Parathyroid adenoma (tissue), 2 donors: ENCODE data around the gene ZNF100.

Experiments
- H2AFZ ChIP-seq: fragments of 300-600 bp; sonication (generic); one replicate; pipeline ENCODE4 v1.7.0; 2017; ENCODE audit warnings: antibody characterized with exemption, mild to moderate bottlenecking
- H3K27ac ChIP-seq: fragments of 300-600 bp; sonication (generic); one replicate; pipeline ENCODE4 v1.7.0; 2017
- H3K27me3 ChIP-seq: fragments of 300-600 bp; sonication (generic); one replicate; pipeline ENCODE4 v1.7.0; 2017; ENCODE audit warnings: low read length; ENCODE audit not compliant: control insufficient read depth, insufficient read depth
- H3K36me3 ChIP-seq: fragments of 300-600 bp; sonication (generic); one replicate; pipeline ENCODE4 v1.7.0; 2017; ENCODE audit warnings: low read length; ENCODE audit not compliant: control insufficient read depth, insufficient read depth
- H3K4me1 ChIP-seq: fragments of 300-600 bp; sonication (generic); one replicate; pipeline ENCODE4 v1.7.0; 2017; ENCODE audit warnings: control low read depth
- H3K4me2 ChIP-seq: fragments of 300-600 bp; sonication (generic); one replicate; pipeline ENCODE4 v1.7.0; 2017; ENCODE audit warnings: low read length
- H3K4me3 ChIP-seq: fragments of 300-600 bp; sonication (generic); one replicate; pipeline ENCODE4 v1.7.0; 2017; ENCODE audit warnings: low read depth, low read length
- H3K79me2 ChIP-seq: fragments of 300-600 bp; sonication (generic); one replicate; pipeline ENCODE4 v1.7.0; 2017; ENCODE audit warnings: control low read depth
- H3K9ac ChIP-seq: fragments of 300-600 bp; sonication (generic); one replicate; pipeline ENCODE4 v1.7.0; 2017; ENCODE audit warnings: mild to moderate bottlenecking
- H3K9me3 ChIP-seq: fragments of 300-600 bp; sonication (generic); one replicate; pipeline ENCODE4 v1.7.0; 2017; ENCODE audit warnings: low read length; ENCODE audit not compliant: control insufficient read depth
- CTCF ChIP-seq: fragments of 300-600 bp; sonication (generic); IDR thresholded peaks from one replicate; pipeline ENCODE4 v1.7.0; 2017; ENCODE audit warnings: antibody characterized with exemption, mild to moderate bottlenecking
- donor health status: primary hyperparathyroidism.

The ZNF100 gene

GRCh38 chr19:21699197-21699596 lies 68.2 kb downstream of the ZNF100 start:
- Histone ChIP-seq H3K36me3 (no peaks in the 10 kb centered on the region), H3K4me2 (no peak overlapping the region), H2AFZ (peak overlapping the region; percentile 1), H3K79me2 (no peaks in the 10 kb centered on the region), H3K9me3 (no peaks in the 10 kb centered on the region), H3K4me1 (no peaks in the 10 kb centered on the region), H3K4me3 (no peak overlapping the region), H3K9ac (no peak overlapping the region), H3K27ac (no peak overlapping the region), H3K27me3 (no peaks in the 10 kb centered on the region)
- no peak for TF ChIP-seq CTCF

GRCh38 chr19:21698215-21698614 lies 69.2 kb downstream of the ZNF100 start:
- Histone ChIP-seq H3K27me3 (no peaks in the 10 kb centered on the region), H3K79me2 (no peaks in the 10 kb centered on the region), H3K4me2 (no peak overlapping the region), H3K27ac (no peak overlapping the region), H3K4me1 (peaks cover 4% of the 10 kb centered on the region), H3K36me3 (no peaks in the 10 kb centered on the region), H3K4me3 (no peak overlapping the region), H2AFZ (no peak overlapping the region), H3K9ac (no peak overlapping the region), H3K9me3 (no peaks in the 10 kb centered on the region)
- TF ChIP-seq CTCF = peak; percentile 68

DNA sequence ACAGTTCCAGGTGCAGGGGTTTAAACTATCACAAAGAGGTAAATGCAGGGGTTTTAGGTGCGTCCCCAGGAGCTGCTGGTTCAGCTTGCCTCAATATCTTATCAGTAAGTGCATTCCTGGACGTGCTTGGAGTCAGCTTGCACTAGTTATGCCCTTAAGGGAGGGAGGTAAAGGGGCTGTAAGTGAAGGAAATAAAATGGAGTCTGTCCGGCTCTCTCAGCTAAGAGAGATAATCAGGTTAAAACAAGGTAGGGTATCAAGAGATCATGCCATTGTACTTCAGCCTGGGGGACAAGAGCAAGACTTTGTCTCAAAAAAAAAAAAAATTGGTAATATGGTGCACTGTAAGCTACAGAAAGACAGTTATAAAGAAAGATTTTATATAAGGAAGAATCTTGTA lies 69.7 kb downstream of the ZNF100 start:
- TF ChIP-seq CTCF = no peak
- Histone ChIP-seq H3K27me3 (no peaks in the 10 kb centered on the region), H3K27ac (no peak overlapping the region), H3K79me2 (no peaks in the 10 kb centered on the region), H3K4me3 (no peak overlapping the region), H3K36me3 (no peaks in the 10 kb centered on the region), H2AFZ (no peak overlapping the region), H3K4me1 (peaks cover 4% of the 10 kb centered on the region), H3K4me2 (no peak overlapping the region), H3K9ac (no peak overlapping the region), H3K9me3 (no peaks in the 10 kb centered on the region)

GRCh38 chr19:21694171-21694906 lies 73.0 kb downstream of the ZNF100 start:
- peak overlapping the region; percentile 80 for H3K27ac ChIP-seq

More at GRCh38 chr19:21694171-21694906, 73.0 kb downstream of the ZNF100 start:
- Histone ChIP-seq H3K27me3 (no peaks in the 10 kb centered on the region), H3K9ac (no peak overlapping the region), H3K36me3 (no peaks in the 10 kb centered on the region), H2AFZ (peak overlapping the region; percentile 62), H3K4me3 (no peak overlapping the region), H3K79me2 (no peaks in the 10 kb centered on the region), H3K4me2 (peak overlapping the region; percentile 37), H3K4me1 (peaks cover 4% of the 10 kb centered on the region), H3K9me3 (no peaks in the 10 kb centered on the region)
- TF ChIP-seq CTCF = no peak
